GM23338 (cell line): ENCODE measurements around the gene AGRN.

Experiments
- CTCF ChIP-seq, 2 experiments: fragments of 200-600 bp in 1 of 2; sonication (generic) in 1 of 2; conservative IDR thresholded peaks; 2 replicates each; pipeline versions ENCODE4 v1.5.1 to v1.6.1; 2016 to 2017; ENCODE audit warnings: antibody characterized with exemption in 2 of 2, low read depth in 2 of 2, mild to moderate bottlenecking in 2 of 2, moderate library complexity in 1 of 2
- EZH2 ChIP-seq: fragments of 200-600 bp; sonication (generic); IDR thresholded peaks from one replicate; pipeline ENCODE4 v1.8.0; 2017; ENCODE audit warnings: antibody characterized with exemption, mild to moderate bottlenecking, low read depth; ENCODE audit not compliant: unreplicated experiment
- EZH2phosphoT487 ChIP-seq: fragments of 200-600 bp; sonication (generic); IDR thresholded peaks from one replicate; pipeline ENCODE4 v1.8.1; 2018; ENCODE audit warnings: antibody characterized with exemption; ENCODE audit not compliant: unreplicated experiment

GRCh38 chr1:1054971-1055370 lies 35.1 kb downstream of the AGRN start:
- TF ChIP-seq CTCF (conservative IDR thresholded peaks at IDR 0.05; ENCODE audit: low read depth in 2 of 2) (no peak), EZH2phosphoT487 (no peak), EZH2 (no peak)
